Neural cell (in vitro differentiated cells): Measurements from ENCODE around the gene RILP.

Experiments
- CTCF ChIP-seq: fragments of 450-650 bp; IDR thresholded peaks from 2 replicates; pipeline ENCODE4 v1.5.1; 2014; ENCODE audit warnings: antibody characterized with exemption, mild to moderate bottlenecking, moderate library complexity; ENCODE audit not compliant: poor library complexity, severe bottlenecking
- EP300 ChIP-seq: fragments of 450-650 bp; conservative IDR thresholded peaks from 2 replicates; pipeline ENCODE4 v1.6.1; 2014; ENCODE audit warnings: antibody characterized with exemption, mild to moderate bottlenecking, moderate library complexity; ENCODE audit not compliant: poor library complexity, severe bottlenecking
- POLR2AphosphoS5 ChIP-seq: IDR thresholded peaks from 2 replicates; pipeline ENCODE4 v1.6.1; 2012
- SMC3 ChIP-seq: fragments of 450-650 bp; conservative IDR thresholded peaks from 2 replicates; pipeline ENCODE4 v1.6.1; 2014; ENCODE audit warnings: antibody characterized with exemption, mild to moderate bottlenecking, moderate library complexity; ENCODE audit not compliant: poor library complexity

GRCh38 chr17:1627182-1627981, 22.3 kb downstream of the RILP start:
- no peak for TF ChIP-seq POLR2AphosphoS5
- no peak for TF ChIP-seq EP300
- no peak for TF ChIP-seq CTCF
- TF ChIP-seq SMC3, result no peak
